ENCODE measurements around the gene DGKZ. TPM values are rescaled to one million over a fixed set of nuclear protein-coding genes. Genes with fewer than 3 reads are reported as not detected.

Gene DGKZ
- total RNA-seq, 1 experiment from 2014 or later = 68.9 TPM

GRCh38 chr11:46369458-46370152, 22.3 kb downstream of the DGKZ start:
- no peaks in the 10 kb centered on the region for H3K27me3 Mint-ChIP-seq (ENCODE audit: low read depth)
- H3K36me3 Mint-ChIP-seq (ENCODE audit: insufficient read depth in 1 of 3, low read depth in 3 of 3) = peaks cover 10 to 38% (median 33%) of the 10 kb centered on the region in 3 experiments; a peak in 6 of 7 replicates
- H3K4me3 Mint-ChIP-seq = peak overlapping the region in 1 of 2 experiments; percentile 12; a peak in 1 of 5 replicates
- H3K56ac ChIP-seq (ENCODE audit: insufficient read length, low read depth, low read length) = no peak overlapping the region
- no peak overlapping the region for H2AK5ac ChIP-seq (ENCODE audit: insufficient read length, low read length)
- no peak overlapping the region for H3T11ph ChIP-seq (ENCODE audit: low read length)
- no peak overlapping the region for H4K5ac ChIP-seq (ENCODE audit: insufficient read length, low read depth, low read length)
- H3K23me2 ChIP-seq (ENCODE audit: insufficient read length, low read depth, low read length, poor library complexity, severe bottlenecking) = no peaks in the 10 kb centered on the region
- H3K23ac ChIP-seq (ENCODE audit: insufficient read length, low read depth, low read length) = no peak overlapping the region
- H3K27me3 ChIP-seq (ENCODE audit: insufficient read depth, low read length) = no peaks in the 10 kb centered on the region
- H3K4me1 ChIP-seq (ENCODE audit: insufficient read depth, low read length) = peaks cover 3% of the 10 kb centered on the region; the same call in 1 of the 2 replicates
- no peak overlapping the region for H3K18ac ChIP-seq (ENCODE audit: insufficient read length, low read depth, low read length)
- H3K79me2 ChIP-seq (ENCODE audit: insufficient read depth, low read length) = no peaks in the 10 kb centered on the region
- no peak overlapping the region for H2BK15ac ChIP-seq (ENCODE audit: low read depth, low read length)
- TF ChIP-seq, protein P1, sequence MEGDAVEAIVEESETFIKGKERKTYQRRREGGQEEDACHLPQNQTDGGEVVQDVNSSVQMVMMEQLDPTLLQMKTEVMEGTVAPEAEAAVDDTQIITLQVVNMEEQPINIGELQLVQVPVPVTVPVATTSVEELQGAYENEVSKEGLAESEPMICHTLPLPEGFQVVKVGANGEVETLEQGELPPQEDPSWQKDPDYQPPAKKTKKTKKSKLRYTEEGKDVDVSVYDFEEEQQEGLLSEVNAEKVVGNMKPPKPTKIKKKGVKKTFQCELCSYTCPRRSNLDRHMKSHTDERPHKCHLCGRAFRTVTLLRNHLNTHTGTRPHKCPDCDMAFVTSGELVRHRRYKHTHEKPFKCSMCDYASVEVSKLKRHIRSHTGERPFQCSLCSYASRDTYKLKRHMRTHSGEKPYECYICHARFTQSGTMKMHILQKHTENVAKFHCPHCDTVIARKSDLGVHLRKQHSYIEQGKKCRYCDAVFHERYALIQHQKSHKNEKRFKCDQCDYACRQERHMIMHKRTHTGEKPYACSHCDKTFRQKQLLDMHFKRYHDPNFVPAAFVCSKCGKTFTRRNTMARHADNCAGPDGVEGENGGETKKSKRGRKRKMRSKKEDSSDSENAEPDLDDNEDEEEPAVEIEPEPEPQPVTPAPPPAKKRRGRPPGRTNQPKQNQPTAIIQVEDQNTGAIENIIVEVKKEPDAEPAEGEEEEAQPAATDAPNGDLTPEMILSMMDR (conservative IDR thresholded peaks at IDR 0.05) = peak; percentile 91
- H3K9ac ChIP-seq (ENCODE audit: extremely low read depth, insufficient read length, low read length) = no peak overlapping the region
- no peak overlapping the region for H3K27ac ChIP-seq (ENCODE audit: insufficient read length, low read depth, low read length)
- no peak overlapping the region for H4K91ac ChIP-seq (ENCODE audit: insufficient read length, low read depth, low read length)
- no peak overlapping the region for H2BK120ac ChIP-seq (ENCODE audit: low read depth, low read length, poor library complexity, severe bottlenecking)
- no peak overlapping the region for H2BK5ac ChIP-seq (ENCODE audit: insufficient read length, low read length)
- DNase-seq = peak; percentile 91
- no peak overlapping the region for H4K8ac ChIP-seq (replicated peaks; ENCODE audit: insufficient read length, low read depth, low read length)
- no peaks in the 10 kb centered on the region for H3K9me3 ChIP-seq (ENCODE audit: control insufficient read depth, low read depth, low read length)
- H2BK12ac ChIP-seq (ENCODE audit: insufficient read length, low read depth, low read length) = no peak overlapping the region
- H3K4me2 ChIP-seq (ENCODE audit: insufficient read depth, insufficient read length, low read length) = no peak overlapping the region
- H3K79me1 ChIP-seq (ENCODE audit: insufficient read depth, low read depth, low read length, poor library complexity, severe bottlenecking) = no peaks in the 10 kb centered on the region
- no peak overlapping the region for H3K4ac ChIP-seq (ENCODE audit: low read depth, low read length)
- H4K20me1 ChIP-seq (ENCODE audit: control insufficient read depth, insufficient read depth, insufficient read length) = no peaks in the 10 kb centered on the region
- no CpG with 5 or more reads among the region's 25 CpGs for WGBS (ENCODE audit: extremely low coverage, insufficient read length, low lambda C conversion rate)
- H3K27ac Mint-ChIP-seq = peak overlapping the region in 2 of 3 experiments; percentile 88 to 91; a peak in 2 of 7 replicates
- no peak overlapping the region for H2AFZ ChIP-seq (ENCODE audit: low read length)
- no peak overlapping the region for H3K14ac ChIP-seq (ENCODE audit: insufficient read depth, low read length)
- no peak overlapping the region for H2BK20ac ChIP-seq (ENCODE audit: low read depth, low read length, poor library complexity, severe bottlenecking)
- H3K4me1 Mint-ChIP-seq = peaks cover 14 to 27% of the 10 kb centered on the region in 2 experiments
- H3K9me3 Mint-ChIP-seq = no peaks in the 10 kb centered on the region
